Omental fat pad (tissue), 4 donors: ENCODE data around the gene TSPAN13. TPM values are rescaled to one million over a fixed set of nuclear protein-coding genes. Genes with fewer than 3 reads are reported as not detected.

Experiments used
- ATAC-seq: fragments of 150-250 bp; one replicate; pipeline ENCODE4 v1.9.1; 2016; ENCODE audit warnings: mild to moderate bottlenecking, moderate library complexity; ENCODE audit not compliant: low FRiP score
- DNase-seq: peaks from one replicate; pipeline ENCODE4 v3.0.0-alpha.2; 2019; ENCODE audit warnings: low spot score
- total RNA-seq, 4 donors: library from RNA; depleted of rRNA; stranded (reverse); fragments of >200 nt; gene quantifications; one replicate each; pipeline ENCODE4 v1.1.0, GENCODE V29; 2016
- TF ChIP-seq, protein P1 (sequence below), 3 donors: fragments of 450-650 bp; IDR thresholded peaks; one replicate each; pipeline ENCODE4 v1.5.1; 2016 to 2017; ENCODE audit warnings: antibody characterized with exemption in 3 of 3, mild to moderate bottlenecking in 3 of 3, moderate library complexity in 2 of 3

Gene TSPAN13
- total RNA-seq, 4 donors from 2014 or later, result 15.2 to 111 (median 30.5) TPM

DNA sequence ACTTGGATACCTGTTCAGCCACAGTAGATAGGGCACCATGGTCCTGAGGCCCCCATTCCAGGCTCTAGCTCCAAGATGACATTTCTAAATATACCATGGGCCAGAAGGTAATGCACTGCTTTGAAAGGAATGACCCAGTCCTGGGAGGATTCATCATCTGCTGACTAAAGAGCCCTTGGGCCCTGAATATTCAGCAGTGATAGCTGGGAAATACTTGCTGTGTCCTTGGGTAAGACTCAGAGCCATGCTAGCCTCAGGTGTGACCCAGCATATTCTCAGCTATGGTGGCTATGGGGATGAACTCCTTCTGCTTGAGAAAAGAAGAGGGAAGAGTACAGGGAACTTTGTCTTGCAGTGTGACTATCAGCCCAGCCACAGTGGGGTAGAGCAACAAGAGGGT is 72.5 kb downstream of the TSPAN13 start:
- TF ChIP-seq, protein P1, sequence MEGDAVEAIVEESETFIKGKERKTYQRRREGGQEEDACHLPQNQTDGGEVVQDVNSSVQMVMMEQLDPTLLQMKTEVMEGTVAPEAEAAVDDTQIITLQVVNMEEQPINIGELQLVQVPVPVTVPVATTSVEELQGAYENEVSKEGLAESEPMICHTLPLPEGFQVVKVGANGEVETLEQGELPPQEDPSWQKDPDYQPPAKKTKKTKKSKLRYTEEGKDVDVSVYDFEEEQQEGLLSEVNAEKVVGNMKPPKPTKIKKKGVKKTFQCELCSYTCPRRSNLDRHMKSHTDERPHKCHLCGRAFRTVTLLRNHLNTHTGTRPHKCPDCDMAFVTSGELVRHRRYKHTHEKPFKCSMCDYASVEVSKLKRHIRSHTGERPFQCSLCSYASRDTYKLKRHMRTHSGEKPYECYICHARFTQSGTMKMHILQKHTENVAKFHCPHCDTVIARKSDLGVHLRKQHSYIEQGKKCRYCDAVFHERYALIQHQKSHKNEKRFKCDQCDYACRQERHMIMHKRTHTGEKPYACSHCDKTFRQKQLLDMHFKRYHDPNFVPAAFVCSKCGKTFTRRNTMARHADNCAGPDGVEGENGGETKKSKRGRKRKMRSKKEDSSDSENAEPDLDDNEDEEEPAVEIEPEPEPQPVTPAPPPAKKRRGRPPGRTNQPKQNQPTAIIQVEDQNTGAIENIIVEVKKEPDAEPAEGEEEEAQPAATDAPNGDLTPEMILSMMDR (IDR thresholded peaks at IDR 0.05), result no peak
- ATAC-seq (no peak), DNase-seq (no peak)

DNA sequence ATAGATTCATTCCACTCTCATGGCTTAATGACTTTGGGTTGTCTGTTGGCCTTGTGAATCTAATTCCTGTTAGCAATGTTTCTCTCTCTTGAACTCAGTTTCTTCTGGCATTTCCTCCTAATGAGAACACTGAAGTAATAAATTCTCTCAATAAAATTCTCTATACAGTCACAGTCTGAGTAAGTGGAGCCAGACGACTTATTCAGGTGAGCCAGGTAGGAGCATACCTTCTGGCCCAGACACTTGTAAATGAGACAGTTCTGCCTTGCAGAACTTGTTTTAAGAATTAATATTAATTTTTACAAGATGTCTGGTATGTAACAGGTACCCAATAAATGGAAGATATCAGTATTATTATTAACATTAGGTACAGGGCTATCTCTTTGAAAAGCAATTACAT is 79.8 kb downstream of the TSPAN13 start:
- no peak for ATAC-seq
- TF ChIP-seq, protein P1 (IDR thresholded peaks at IDR 0.05), result no peak
- DNase-seq, result no peak

Other genes with a start within 250 kb of the TSPAN13 start
- gene LRRC72, start 226.9 kb upstream of the TSPAN13 start, total RNA-seq, result not detected
- 10 to 100 TPM in 3 of 4 donors, 1 to 10 TPM in 1; 7.4 to 15.9 (median 11.4) TPM for gene ANKMY2, start 108.0 kb upstream of the TSPAN13 start, total RNA-seq
- gene BZW2, start 107.6 kb upstream of the TSPAN13 start, total RNA-seq, result 10 to 100 TPM; 44.9 to 92.7 (median 55.4) TPM
- under 1 TPM in 1 of 4 donors, not detected in 3; 0.46 TPM for gene AGR2, start 51.2 kb downstream of the TSPAN13 start, total RNA-seq
- not detected for gene AGR3, start 128.2 kb downstream of the TSPAN13 start, total RNA-seq